ENCODE measurements around the gene UPP1. TPM values are rescaled to one million over a fixed set of nuclear protein-coding genes. Genes with fewer than 3 reads are reported as not detected.

Gene UPP1
- total RNA-seq, 4 donors from 2014 or later = 15.4 to 24.0 (median 16.4) TPM

- H3K27me3 ChIP-seq = no peaks in the 10 kb centered on the region
- no peak for DNase-seq
- TF ChIP-seq POLR2A (IDR thresholded peaks at IDR 0.05) = no peak
- no peak for TF ChIP-seq CTCF (IDR thresholded peaks at IDR 0.05)
- H3K4me1 ChIP-seq = no peaks in the 10 kb centered on the region
- H3K9me3 ChIP-seq = no peaks in the 10 kb centered on the region
- H3K4me3 ChIP-seq = no peak overlapping the region
- H3K36me3 ChIP-seq = no peaks in the 10 kb centered on the region
- no peak overlapping the region for H3K27ac ChIP-seq
Observed at GRCh38 chr7:48045195-48045765, 43.8 kb upstream of the UPP1 start.

GRCh38 chr7:48046458-48046857, 42.6 kb upstream of the UPP1 start:
- H3K27ac ChIP-seq = no peak overlapping the region
- H3K4me1 ChIP-seq = no peaks in the 10 kb centered on the region
- DNase-seq = no peak
- H3K4me3 ChIP-seq = no peak overlapping the region
- no peaks in the 10 kb centered on the region for H3K36me3 ChIP-seq
- TF ChIP-seq CTCF (IDR thresholded peaks at IDR 0.05) (no peak), POLR2A (IDR thresholded peaks at IDR 0.05) (no peak)
- no peaks in the 10 kb centered on the region for H3K9me3 ChIP-seq
- no peaks in the 10 kb centered on the region for H3K27me3 ChIP-seq

- DNase-seq = no peak
- Histone ChIP-seq H3K4me3 (no peak overlapping the region), H3K27ac (no peak overlapping the region), H3K36me3 (no peaks in the 10 kb centered on the region), H3K9me3 (no peaks in the 10 kb centered on the region), H3K27me3 (no peaks in the 10 kb centered on the region), H3K4me1 (no peaks in the 10 kb centered on the region)
- TF ChIP-seq CTCF (IDR thresholded peaks at IDR 0.05) (no peak), POLR2A (IDR thresholded peaks at IDR 0.05) (no peak)
Observed at GRCh38 chr7:48048113-48048512, 41.0 kb upstream of the UPP1 start.

DNA sequence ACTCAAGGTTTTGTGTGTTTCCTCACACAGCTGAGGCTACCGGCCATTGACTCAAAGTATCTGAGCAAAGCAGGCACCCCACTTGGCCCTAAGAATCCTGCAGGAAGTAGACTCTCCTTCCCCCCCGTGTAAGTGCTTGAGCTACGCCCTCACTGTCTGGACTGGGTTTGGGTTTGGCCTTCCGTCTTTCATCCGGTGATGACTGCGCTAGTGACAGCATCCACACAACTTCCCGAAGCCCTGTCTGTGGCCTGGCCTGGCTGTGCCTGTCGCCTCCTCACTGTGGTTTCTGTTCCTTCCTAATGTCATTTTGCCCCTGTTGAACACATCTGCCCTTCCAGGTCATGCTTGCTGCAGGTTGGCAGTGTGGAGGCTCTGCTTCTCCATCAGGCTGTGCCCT, 39.2 kb upstream of the UPP1 start:
- Histone ChIP-seq H3K9me3 (no peaks in the 10 kb centered on the region), H3K27me3 (no peaks in the 10 kb centered on the region), H3K27ac (no peak overlapping the region), H3K36me3 (no peaks in the 10 kb centered on the region), H3K4me3 (no peak overlapping the region), H3K4me1 (no peaks in the 10 kb centered on the region)
- DNase-seq = no peak
- TF ChIP-seq POLR2A (IDR thresholded peaks at IDR 0.05) (no peak), CTCF (IDR thresholded peaks at IDR 0.05) (no peak)

DNA sequence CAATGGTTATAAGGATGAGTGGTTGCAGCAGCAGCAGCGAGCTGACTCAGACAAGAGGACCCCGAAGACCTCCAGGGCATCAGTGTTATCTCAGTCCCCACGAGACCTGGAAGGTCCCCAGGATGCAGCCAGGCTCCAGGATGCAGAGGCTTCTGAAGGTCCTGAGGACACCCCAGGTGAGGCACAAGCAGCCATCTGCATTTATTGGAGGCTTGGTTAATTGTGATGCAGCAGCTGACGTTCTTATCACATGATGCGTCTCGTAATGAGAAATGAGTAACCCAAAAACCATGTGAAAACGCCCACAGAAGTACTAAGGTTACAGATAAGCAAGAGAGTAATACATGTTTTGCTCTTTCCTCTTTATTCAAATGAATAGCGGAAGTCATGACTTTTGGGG, 36.3 kb upstream of the UPP1 start:
- DNase-seq = no peak
- TF ChIP-seq CTCF (IDR thresholded peaks at IDR 0.05) = no peak

GRCh38 chr7:48053736-48054135, 35.3 kb upstream of the UPP1 start:
- H3K4me3 ChIP-seq = no peak overlapping the region
- DNase-seq = no peak
- H3K27ac ChIP-seq = no peak overlapping the region
- no peaks in the 10 kb centered on the region for H3K36me3 ChIP-seq
- no peaks in the 10 kb centered on the region for H3K27me3 ChIP-seq
- TF ChIP-seq POLR2A (IDR thresholded peaks at IDR 0.05) = no peak
- no peak for TF ChIP-seq CTCF (IDR thresholded peaks at IDR 0.05)
- H3K4me1 ChIP-seq = no peaks in the 10 kb centered on the region
- no peaks in the 10 kb centered on the region for H3K9me3 ChIP-seq

More for the DNA sequence above, 36.3 kb upstream of the UPP1 start:
- Histone ChIP-seq H3K27ac (no peak overlapping the region), H3K36me3 (no peaks in the 10 kb centered on the region), H3K27me3 (no peaks in the 10 kb centered on the region), H3K4me3 (no peak overlapping the region), H3K9me3 (no peaks in the 10 kb centered on the region), H3K4me1 (no peaks in the 10 kb centered on the region)

Measured in Peyer's patch (tissue), 4 donors.